GM18502 (cell line): Measurements from ENCODE around the gene RXFP3.

Experiments used
- ATAC-seq: cut with Tn5 transposase; IDR thresholded peaks from one replicate; pipeline ENCODE4 v1.9.1; 2021; ENCODE audit warnings: mild to moderate bottlenecking; ENCODE audit not compliant: unreplicated experiment, poor library complexity

Gene RXFP3

GRCh38 chr5:33976307-33976706 lies 40.1 kb downstream of the RXFP3 start:
- no peak for ATAC-seq

GRCh38 chr5:33978306-33978705 lies 42.1 kb downstream of the RXFP3 start:
- ATAC-seq, result no peak

GRCh38 chr5:33980030-33980429 lies 43.8 kb downstream of the RXFP3 start:
- ATAC-seq, result no peak

- ATAC-seq, result no peak
These were observed 45.4 kb downstream of the RXFP3 start for GRCh38 chr5:33981408-33982162.

- no peak for ATAC-seq
These were observed 48.0 kb downstream of the RXFP3 start for GRCh38 chr5:33984178-33984577.

- ATAC-seq, result no peak
These were observed 48.5 kb downstream of the RXFP3 start, which contains the start of gene SLC45A2 for GRCh38 chr5:33984671-33985124. Gene SLC45A2 (minus strand): TSS chr5:33984693. CDS start chr5:33984583, 110 bp downstream.

GRCh38 chr5:33985447-33985846 lies 49.3 kb downstream of the RXFP3 start:
- no peak for ATAC-seq
